Activated naive CD4-positive, alpha-beta T cell treated with anti-CD3 and anti-CD28 coated beads, Interleukin-2, amount 50 U/mL, for 72 hours (primary cell): ENCODE measurements around the gene ACAD11. TPM values are rescaled to one million over a fixed set of nuclear protein-coding genes. Genes with fewer than 3 reads are reported as not detected.
A peak's percentile ranks its signal among the peaks of the same experiment; 100 is the strongest.

Experiments
- ATAC-seq, 2 donors: fragments of 150-1000 bp; cut with Tn5 transposase; 2 replicates each; pipeline ENCODE4 v1.10.0; 2021; ENCODE audit warnings: mild to moderate bottlenecking in 2 of 2, moderate library complexity in 2 of 2
- DNase-seq, 2 donors: peaks; one replicate each; pipeline ENCODE4 v3.0.0; 2021 to 2022; ENCODE audit warnings: low spot score in 2 of 2
- H3K27ac Mint-ChIP-seq, 2 donors: one replicate each; pipeline ENCODE4 v1.8.0; 2022; ENCODE audit warnings: mild to moderate bottlenecking in 2 of 2, mixed read lengths in 2 of 2
- H3K36me3 Mint-ChIP-seq, 2 donors: one replicate each; pipeline ENCODE4 v1.8.0; 2022; ENCODE audit warnings: mixed read lengths in 2 of 2
- H3K9me3 Mint-ChIP-seq, 2 donors: one replicate each; pipeline ENCODE4 v1.8.0; 2022; ENCODE audit warnings: mixed read lengths in 2 of 2
- total RNA-seq, 2 donors: library from RNA; stranded (reverse); gene quantifications; one replicate each; pipeline ENCODE4 v1.2.3, GENCODE V29; 2022

Gene ACAD11
- total RNA-seq, result 10 to 100 TPM; 16.0 to 20.3 TPM

GRCh38 chr3:132659365-132660051, at the start of gene ACAD11:
Gene ACAD11, minus strand, starts transcription at chr3:132659809. Its CDS starts 58 bp downstream, at chr3:132659751.
- peak; percentile 48 to 73 for DNase-seq

GRCh38 chr3:132703733-132704132, 44.1 kb upstream of the ACAD11 start:
- H3K9me3 Mint-ChIP-seq, result no peaks in the 10 kb centered on the region
- ATAC-seq (no peak), DNase-seq (no peak)
- peaks cover 10 to 38% of the 10 kb centered on the region in 2 donors for H3K36me3 Mint-ChIP-seq
- H3K27ac Mint-ChIP-seq, result no peak overlapping the region

More at GRCh38 chr3:132659365-132660051, at the start of gene ACAD11:
- peak; percentile 71 to 78 for ATAC-seq
- Mint-ChIP-seq H3K9me3 (no peaks in the 10 kb centered on the region), H3K36me3 (peaks cover 18 to 25% of the 10 kb centered on the region in 2 donors), H3K27ac (peak within 1 kb of the TSS; percentile 96 to 98)

- Mint-ChIP-seq H3K9me3 (no peaks in the 10 kb centered on the region), H3K36me3 (peaks cover 7 to 13% of the 10 kb centered on the region in 2 donors), H3K27ac (peak overlapping the region; percentile 39 to 57)
- DNase-seq (no peak), ATAC-seq (no peak)
Measured at GRCh38 chr3:132695422-132695821, 35.8 kb upstream of the ACAD11 start.

GRCh38 chr3:132694991-132695390, 35.4 kb upstream of the ACAD11 start:
- peaks cover 7 to 13% of the 10 kb centered on the region in 2 donors for H3K36me3 Mint-ChIP-seq
- H3K9me3 Mint-ChIP-seq, result no peaks in the 10 kb centered on the region
- no peak overlapping the region for H3K27ac Mint-ChIP-seq
- no peak for DNase-seq
- no peak for ATAC-seq

- DNase-seq (no peak), ATAC-seq (no peak)
- Mint-ChIP-seq H3K9me3 (no peaks in the 10 kb centered on the region), H3K27ac (no peak overlapping the region), H3K36me3 (peaks cover 0 to 14% of the 10 kb centered on the region in 2 donors)
Measured at GRCh38 chr3:132690040-132690439, 30.4 kb upstream of the ACAD11 start.

- ATAC-seq, result no peak
- DNase-seq, result no peak
- H3K9me3 Mint-ChIP-seq, result no peaks in the 10 kb centered on the region
- H3K36me3 Mint-ChIP-seq, result peaks cover 10 to 13% of the 10 kb centered on the region in 2 donors
- H3K27ac Mint-ChIP-seq, result peak overlapping the region in 1 of 2 donors; percentile 37
Measured at GRCh38 chr3:132682201-132682600, 22.6 kb upstream of the ACAD11 start.

- H3K36me3 Mint-ChIP-seq, result peaks cover 10 to 13% of the 10 kb centered on the region in 2 donors
- peak overlapping the region in 1 of 2 donors; percentile 37 for H3K27ac Mint-ChIP-seq
- H3K9me3 Mint-ChIP-seq, result no peaks in the 10 kb centered on the region
- ATAC-seq (no peak), DNase-seq (no peak)
Measured at GRCh38 chr3:132681421-132681820, 21.8 kb upstream of the ACAD11 start.

GRCh38 chr3:132679911-132680310, 20.3 kb upstream of the ACAD11 start:
- ATAC-seq, result no peak
- H3K9me3 Mint-ChIP-seq, result no peaks in the 10 kb centered on the region
- no peak overlapping the region for H3K27ac Mint-ChIP-seq
- DNase-seq, result no peak
- peaks cover 10 to 19% of the 10 kb centered on the region in 2 donors for H3K36me3 Mint-ChIP-seq

- DNase-seq (no peak), ATAC-seq (peak in 1 of 2 donors; percentile 37)
- peaks cover 0 to 6% of the 10 kb centered on the region in 2 donors for H3K36me3 Mint-ChIP-seq
- peak overlapping the region; percentile 36 to 69 for H3K27ac Mint-ChIP-seq
- no peaks in the 10 kb centered on the region for H3K9me3 Mint-ChIP-seq
Measured at GRCh38 chr3:132675408-132675807, 15.8 kb upstream of the ACAD11 start.

- Mint-ChIP-seq H3K9me3 (no peaks in the 10 kb centered on the region), H3K36me3 (peaks cover 0 to 10% of the 10 kb centered on the region in 2 donors), H3K27ac (peak overlapping the region in 1 of 2 donors; percentile 79)
- no peak for DNase-seq
- ATAC-seq, result no peak
Measured at GRCh38 chr3:132669256-132669777, 9.7 kb upstream of the ACAD11 start.

- ATAC-seq (no peak), DNase-seq (no peak)
- H3K9me3 Mint-ChIP-seq, result no peaks in the 10 kb centered on the region
- H3K36me3 Mint-ChIP-seq, result peaks cover 14 to 25% of the 10 kb centered on the region in 2 donors
- H3K27ac Mint-ChIP-seq, result no peak overlapping the region
Measured at GRCh38 chr3:132665230-132665745, 5.7 kb upstream of the ACAD11 start.

GRCh38 chr3:132662212-132662611, 2.6 kb upstream of the ACAD11 start:
- no peaks in the 10 kb centered on the region for H3K9me3 Mint-ChIP-seq
- H3K27ac Mint-ChIP-seq, result no peak overlapping the region
- no peak for DNase-seq
- peaks cover 20 to 25% of the 10 kb centered on the region in 2 donors for H3K36me3 Mint-ChIP-seq
- ATAC-seq, result no peak

- Mint-ChIP-seq H3K27ac (peak overlapping the region; percentile 96 to 98), H3K36me3 (peaks cover 18 to 25% of the 10 kb centered on the region in 2 donors), H3K9me3 (no peaks in the 10 kb centered on the region)
- DNase-seq, result no peak
- ATAC-seq, result no peak
Measured at GRCh38 chr3:132661101-132661500, 1.5 kb upstream of the ACAD11 start.

GRCh38 chr3:132660811-132661070, 1.1 kb upstream of the ACAD11 start:
- no peaks in the 10 kb centered on the region for H3K9me3 Mint-ChIP-seq
- DNase-seq (no peak), ATAC-seq (no peak)
- H3K27ac Mint-ChIP-seq, result peak overlapping the region; percentile 96 to 98
- H3K36me3 Mint-ChIP-seq, result peaks cover 18 to 25% of the 10 kb centered on the region in 2 donors

GRCh38 chr3:132660052-132660810, 622 bp upstream of the ACAD11 start, which contains the start of gene UBA5:
Gene UBA5, plus strand, starts transcription at chr3:132660329. Its CDS starts 209 bp downstream, at chr3:132660538.
- peak within 1 kb of the TSS; percentile 96 to 98 for H3K27ac Mint-ChIP-seq
- peaks cover 18 to 25% of the 10 kb centered on the region in 2 donors for H3K36me3 Mint-ChIP-seq
- DNase-seq (peak; percentile 70 to 79), ATAC-seq (peak; percentile 76 to 91)
- H3K9me3 Mint-ChIP-seq, result no peaks in the 10 kb centered on the region

GRCh38 chr3:132659000-132659364, 627 bp downstream of the ACAD11 start:
- ATAC-seq (no peak), DNase-seq (no peak)
- Mint-ChIP-seq H3K36me3 (peaks cover 18 to 25% of the 10 kb centered on the region in 2 donors), H3K9me3 (no peaks in the 10 kb centered on the region), H3K27ac (peak overlapping the region; percentile 96 to 98)
